ENCODE measurements around the gene SPOCK2. TPM values are rescaled to one million over a fixed set of nuclear protein-coding genes. Genes with fewer than 3 reads are reported as not detected.

The SPOCK2 gene
- total and polyA plus RNA-seq, 10 donors = 12.6 to 64.3 (median 40.5) TPM

DNA sequence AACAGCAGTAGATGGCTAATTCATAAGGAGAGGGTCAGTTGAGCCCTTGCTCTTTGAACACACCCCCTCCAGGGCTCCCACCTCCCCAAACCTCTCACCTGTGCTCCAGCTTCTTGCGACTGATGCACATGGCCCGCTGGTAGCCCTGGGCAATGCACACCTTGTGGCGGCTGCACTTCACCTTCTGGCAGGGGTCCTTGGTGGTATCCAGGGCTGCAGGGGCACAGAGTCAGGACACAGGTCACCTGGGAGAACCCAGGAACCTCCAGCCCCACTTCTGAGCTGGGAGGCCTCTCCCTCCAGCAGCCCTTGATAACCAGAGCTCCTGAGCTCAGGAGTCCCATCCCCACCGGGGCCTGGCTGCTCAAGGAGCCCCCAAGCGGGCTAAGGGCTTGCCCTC, 16.3 kb downstream of the SPOCK2 start:
- Histone ChIP-seq H3K27me3 (replicated peaks in 1 of 7) (no peaks in the 10 kb centered on the region), H3K9me3 (no peaks in the 10 kb centered on the region), H3K36me3 (peaks cover 0 to 79% (median 10%) of the 10 kb centered on the region in 6 donors), H3K4me1 (peaks cover 8 to 76% (median 36%) of the 10 kb centered on the region in 6 donors), H3K4me3 (no peak overlapping the region), H3K27ac (no peak overlapping the region)
- TF ChIP-seq POLR2AphosphoS5 (IDR thresholded peaks at IDR 0.05) (no peak), POLR2A (IDR thresholded peaks at IDR 0.05) (no peak)
- TF ChIP-seq, protein P1, sequence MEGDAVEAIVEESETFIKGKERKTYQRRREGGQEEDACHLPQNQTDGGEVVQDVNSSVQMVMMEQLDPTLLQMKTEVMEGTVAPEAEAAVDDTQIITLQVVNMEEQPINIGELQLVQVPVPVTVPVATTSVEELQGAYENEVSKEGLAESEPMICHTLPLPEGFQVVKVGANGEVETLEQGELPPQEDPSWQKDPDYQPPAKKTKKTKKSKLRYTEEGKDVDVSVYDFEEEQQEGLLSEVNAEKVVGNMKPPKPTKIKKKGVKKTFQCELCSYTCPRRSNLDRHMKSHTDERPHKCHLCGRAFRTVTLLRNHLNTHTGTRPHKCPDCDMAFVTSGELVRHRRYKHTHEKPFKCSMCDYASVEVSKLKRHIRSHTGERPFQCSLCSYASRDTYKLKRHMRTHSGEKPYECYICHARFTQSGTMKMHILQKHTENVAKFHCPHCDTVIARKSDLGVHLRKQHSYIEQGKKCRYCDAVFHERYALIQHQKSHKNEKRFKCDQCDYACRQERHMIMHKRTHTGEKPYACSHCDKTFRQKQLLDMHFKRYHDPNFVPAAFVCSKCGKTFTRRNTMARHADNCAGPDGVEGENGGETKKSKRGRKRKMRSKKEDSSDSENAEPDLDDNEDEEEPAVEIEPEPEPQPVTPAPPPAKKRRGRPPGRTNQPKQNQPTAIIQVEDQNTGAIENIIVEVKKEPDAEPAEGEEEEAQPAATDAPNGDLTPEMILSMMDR (IDR thresholded peaks at IDR 0.05 in 8 of 11, conservative IDR thresholded peaks at IDR 0.05 in 3 of 11) = no peak
- intact Hi-C loops (cut with DNase I; ENCODE audit: low total_unique reads) = no loop called here
- DNase-seq = peak; percentile 66
- 93 to 100% (median 95%) methylated on average over 5 of the region's 5 CpGs for WGBS, 5 donors

- Histone ChIP-seq H3K4me3 (no peak overlapping the region), H3K27ac (peak overlapping the region in 2 of 8 donors; percentile 30 to 69), H3K9me3 (no peaks in the 10 kb centered on the region), H3K27me3 (replicated peaks in 1 of 7) (no peaks in the 10 kb centered on the region), H3K36me3 (peaks cover 0 to 95% (median 23%) of the 10 kb centered on the region in 6 donors), H3K4me1 (peaks cover 0 to 74% (median 31%) of the 10 kb centered on the region in 6 donors)
- WGBS, 5 donors = 48 to 69% (median 56%) methylated on average over 7 of the region's 7 CpGs
- peak; percentile 61 for DNase-seq
- intact Hi-C loops (cut with DNase I; ENCODE audit: low total_unique reads) = no loop called here
- TF ChIP-seq POLR2A (IDR thresholded peaks at IDR 0.05) = no peak
- TF ChIP-seq POLR2AphosphoS5 (IDR thresholded peaks at IDR 0.05) = peak in 1 of 3 donors; percentile 34
- TF ChIP-seq, protein P1 (IDR thresholded peaks at IDR 0.05 in 8 of 11, conservative IDR thresholded peaks at IDR 0.05 in 3 of 11) = no peak
Measured at GRCh38 chr10:72069751-72070526, 18.4 kb downstream of the SPOCK2 start.

GRCh38 chr10:72068901-72069446, 19.4 kb downstream of the SPOCK2 start:
- Histone ChIP-seq H3K4me1 (peaks cover 0 to 65% (median 29%) of the 10 kb centered on the region in 6 donors), H3K9me3 (no peaks in the 10 kb centered on the region), H3K36me3 (peaks cover 0 to 92% (median 23%) of the 10 kb centered on the region in 6 donors), H3K27ac (peak overlapping the region in 4 of 8 donors; percentile 32 to 69 (median 46)), H3K4me3 (no peak overlapping the region), H3K27me3 (replicated peaks in 1 of 7) (no peaks in the 10 kb centered on the region)
- TF ChIP-seq, protein P1 (IDR thresholded peaks at IDR 0.05 in 8 of 11, conservative IDR thresholded peaks at IDR 0.05 in 3 of 11) = no peak
- peak; percentile 43 to 83 (median 83) for TF ChIP-seq POLR2AphosphoS5 (IDR thresholded peaks at IDR 0.05)
- WGBS, 5 donors = 59 to 79% (median 65%) methylated on average over 12 of the region's 12 CpGs
- peak; percentile 82 for DNase-seq
- intact Hi-C loops (cut with DNase I; ENCODE audit: low total_unique reads) = no loop called here

All from spleen (tissue), 11 donors.